DND-41 (cell line): ENCODE results near the gene AFAP1.

ENCODE experiments used
- ATAC-seq: fragments of 200-7000 bp; cut with Tn5 transposase; 3 replicates; pipeline ENCODE4 v1.9.1; 2021; ENCODE audit warnings: low read depth; ENCODE audit not compliant: insufficient read depth
- DNase-seq: peaks from one replicate; pipeline ENCODE4 v3.0.0-alpha.2; 2020
- H2AFZ ChIP-seq: 2 replicates; pipeline ENCODE4 v1.6.0; 2012; ENCODE audit warnings: low read depth, low read length
- H3K27ac ChIP-seq: 2 replicates; pipeline ENCODE4 v1.5.1; 2012; ENCODE audit warnings: low read length, inconsistent platforms
- H3K27me3 ChIP-seq: fragments of 200-600 bp; sonication (generic); 2 replicates; pipeline ENCODE4 v1.6.0; 2012; ENCODE audit warnings: low read length, mild to moderate bottlenecking, inconsistent platforms; ENCODE audit not compliant: insufficient read depth, poor library complexity
- H3K36me3 ChIP-seq: 2 replicates; pipeline ENCODE4 v1.5.1; 2012; ENCODE audit warnings: low read length, inconsistent platforms; ENCODE audit not compliant: insufficient read depth
- H3K4me1 ChIP-seq: 2 replicates; pipeline ENCODE4 v1.5.1; 2012; ENCODE audit warnings: mild to moderate bottlenecking, low read length; ENCODE audit not compliant: insufficient read depth
- H3K4me2 ChIP-seq: 2 replicates; pipeline ENCODE4 v1.6.0; 2012; ENCODE audit warnings: mild to moderate bottlenecking, moderate library complexity, low read length, inconsistent platforms; ENCODE audit not compliant: insufficient read depth
- H3K4me3 ChIP-seq, 2 experiments: fragments of 200-600 bp in 1 of 2; shearing (Covaris generic) in 1 of 2; 2 replicates each; pipeline ENCODE4 v1.5.1; 2012 to 2016; ENCODE audit warnings: inconsistent platforms in 2 of 2, low read length in 2 of 2, mild to moderate bottlenecking in 2 of 2, low read depth in 1 of 2, moderate library complexity in 1 of 2
- H3K79me2 ChIP-seq: 2 replicates; pipeline ENCODE4 v1.6.0; 2012; ENCODE audit warnings: low read length, inconsistent platforms; ENCODE audit not compliant: insufficient read depth
- H3K9ac ChIP-seq: 2 replicates; pipeline ENCODE4 v1.6.0; 2012; ENCODE audit warnings: low read depth, mild to moderate bottlenecking, inconsistent platforms, low read length, moderate library complexity
- H3K9me3 ChIP-seq: 2 replicates; pipeline ENCODE4 v1.5.1; 2012; ENCODE audit warnings: low read length, moderate library complexity, mild to moderate bottlenecking, inconsistent platforms; ENCODE audit not compliant: insufficient read depth, severe bottlenecking
- H4K20me1 ChIP-seq: 2 replicates; pipeline ENCODE4 v1.6.0; 2012; ENCODE audit warnings: low read length; ENCODE audit not compliant: insufficient read depth
- EZH2 ChIP-seq: IDR thresholded peaks from 3 replicates; pipeline ENCODE4 v1.6.1; 2012; ENCODE audit warnings: borderline replicate concordance, low read depth, mild to moderate bottlenecking, moderate library complexity, low read length, inconsistent platforms; ENCODE audit not compliant: severe bottlenecking
- TF ChIP-seq, protein P1 (sequence below): IDR thresholded peaks from 2 replicates; pipeline ENCODE4 v1.5.1; 2012; ENCODE audit warnings: borderline replicate concordance, low read length, moderate library complexity, mild to moderate bottlenecking; ENCODE audit not compliant: poor library complexity, severe bottlenecking; ENCODE audit errors: extremely low read depth

The AFAP1 gene

GRCh38 chr4:7803992-7804755, 135.5 kb downstream of the AFAP1 start:
- peak; percentile 76 for DNase-seq

GRCh38 chr4:7803371-7803770, 136.3 kb downstream of the AFAP1 start:
- H3K79me2 ChIP-seq = no peaks in the 10 kb centered on the region
- no peak overlapping the region for H3K4me3 ChIP-seq
- no peak for DNase-seq
- no peak for TF ChIP-seq EZH2
- TF ChIP-seq, protein P1, sequence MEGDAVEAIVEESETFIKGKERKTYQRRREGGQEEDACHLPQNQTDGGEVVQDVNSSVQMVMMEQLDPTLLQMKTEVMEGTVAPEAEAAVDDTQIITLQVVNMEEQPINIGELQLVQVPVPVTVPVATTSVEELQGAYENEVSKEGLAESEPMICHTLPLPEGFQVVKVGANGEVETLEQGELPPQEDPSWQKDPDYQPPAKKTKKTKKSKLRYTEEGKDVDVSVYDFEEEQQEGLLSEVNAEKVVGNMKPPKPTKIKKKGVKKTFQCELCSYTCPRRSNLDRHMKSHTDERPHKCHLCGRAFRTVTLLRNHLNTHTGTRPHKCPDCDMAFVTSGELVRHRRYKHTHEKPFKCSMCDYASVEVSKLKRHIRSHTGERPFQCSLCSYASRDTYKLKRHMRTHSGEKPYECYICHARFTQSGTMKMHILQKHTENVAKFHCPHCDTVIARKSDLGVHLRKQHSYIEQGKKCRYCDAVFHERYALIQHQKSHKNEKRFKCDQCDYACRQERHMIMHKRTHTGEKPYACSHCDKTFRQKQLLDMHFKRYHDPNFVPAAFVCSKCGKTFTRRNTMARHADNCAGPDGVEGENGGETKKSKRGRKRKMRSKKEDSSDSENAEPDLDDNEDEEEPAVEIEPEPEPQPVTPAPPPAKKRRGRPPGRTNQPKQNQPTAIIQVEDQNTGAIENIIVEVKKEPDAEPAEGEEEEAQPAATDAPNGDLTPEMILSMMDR = no peak
- no peak overlapping the region for H3K27ac ChIP-seq
- H3K4me1 ChIP-seq = no peaks in the 10 kb centered on the region
- H3K36me3 ChIP-seq = no peaks in the 10 kb centered on the region
- H3K4me2 ChIP-seq = no peak overlapping the region
- no peak for ATAC-seq
- H3K9me3 ChIP-seq = no peaks in the 10 kb centered on the region
- H3K27me3 ChIP-seq = peaks cover 29% of the 10 kb centered on the region
- 0 out of 2 replicates have a peak, but pooled peaks cover 2% of the 10 kb centered on the region for H4K20me1 ChIP-seq
- H3K9ac ChIP-seq = no peak overlapping the region
- no peak overlapping the region for H2AFZ ChIP-seq

More at GRCh38 chr4:7803992-7804755, 135.5 kb downstream of the AFAP1 start:
- Histone ChIP-seq H2AFZ (no peak overlapping the region), H3K4me3 (no peak overlapping the region), H3K4me1 (no peaks in the 10 kb centered on the region), H4K20me1 (no peaks in the 10 kb centered on the region), H3K27ac (no peak overlapping the region), H3K79me2 (no peaks in the 10 kb centered on the region), H3K27me3 (peaks cover 29% of the 10 kb centered on the region), H3K36me3 (no peaks in the 10 kb centered on the region), H3K9me3 (no peaks in the 10 kb centered on the region), H3K9ac (no peak overlapping the region), H3K4me2 (no peak overlapping the region)
- ATAC-seq = peak; percentile 78
- TF ChIP-seq, protein P1 = peak; percentile 95
- no peak for TF ChIP-seq EZH2

DNA sequence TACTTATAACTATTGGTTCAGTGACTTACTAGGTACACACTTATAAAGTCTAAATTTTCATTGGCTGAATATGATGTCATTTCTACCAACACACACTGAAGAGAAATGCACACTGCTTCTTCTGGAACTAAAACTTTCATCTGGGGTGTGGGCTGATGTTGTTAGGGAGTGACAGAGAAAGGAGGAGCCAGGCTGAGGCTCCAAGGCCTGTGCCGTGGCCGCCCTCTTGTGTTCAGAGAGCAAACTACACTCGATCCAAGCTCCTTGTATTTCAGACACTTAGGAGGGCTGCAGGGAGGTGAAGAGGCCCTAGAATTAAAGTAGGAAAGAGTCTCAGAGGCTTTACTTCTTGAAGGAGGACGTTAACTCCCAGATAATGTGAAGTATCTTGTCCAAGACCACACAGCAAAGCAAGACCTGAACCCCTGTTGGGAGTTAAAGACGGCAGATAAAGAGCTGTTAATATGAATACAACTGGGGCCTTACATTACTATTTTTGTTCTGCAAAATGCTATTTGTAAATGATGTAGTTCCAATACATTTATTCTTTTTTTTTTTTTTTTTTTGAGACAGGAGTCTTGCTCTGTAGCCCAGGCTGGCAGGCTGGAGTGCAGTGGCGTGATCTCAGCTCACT, 137.5 kb downstream of the AFAP1 start:
- TF ChIP-seq, protein P1 = peak; percentile 92
- no peak for TF ChIP-seq EZH2
- Histone ChIP-seq H3K9ac (no peak overlapping the region), H3K27me3 (peaks cover 23% of the 10 kb centered on the region), H3K36me3 (no peaks in the 10 kb centered on the region), H3K4me1 (no peaks in the 10 kb centered on the region), H3K4me2 (no peak overlapping the region), H2AFZ (no peak overlapping the region), H4K20me1 (0 out of 2 replicates have a peak, but pooled peaks cover 3% of the 10 kb centered on the region), H3K4me3 (no peak overlapping the region), H3K27ac (no peak overlapping the region), H3K79me2 (no peaks in the 10 kb centered on the region), H3K9me3 (no peaks in the 10 kb centered on the region)
- ATAC-seq (peak; percentile 95), DNase-seq (peak; percentile 76)
